ENCODE data around the gene USP19. TPM values are rescaled to one million over a fixed set of nuclear protein-coding genes. Genes with fewer than 3 reads are reported as not detected.

USP19 gene
- total RNA-seq, 4 donors from 2014 or later: 53.4 to 114 (median 76.4) TPM

- no peak for ATAC-seq
- Histone ChIP-seq H3K4me3 (no peak overlapping the region), H3K27ac (no peak overlapping the region), H3K36me3 (peaks cover 0 to 76% of the 10 kb centered on the region in 2 donors), H3K4me1 (peaks cover 0 to 17% (median 0%) of the 10 kb centered on the region in 3 donors), H3K27me3 (no peaks in the 10 kb centered on the region), H3K9me3 (no peaks in the 10 kb centered on the region)
- 81 to 100% methylated on average over 1 to 9 of the region's 13 CpGs for WGBS, 2 donors (ENCODE audit: low coverage in 1 of 2)
- TF ChIP-seq POLR2AphosphoS5 (IDR thresholded peaks at IDR 0.05): no peak
- no peak for TF ChIP-seq POLR2A (IDR thresholded peaks at IDR 0.05)
- TF ChIP-seq CTCF (IDR thresholded peaks at IDR 0.05): no peak
- no peak for TF ChIP-seq EP300 (IDR thresholded peaks at IDR 0.05)
Observed at GRCh38 chr3:49076116-49076515, 44.5 kb downstream of the USP19 start.

Small RNAs within 50 kb of the gene (small RNA-seq; reads per million reads assigned to genes)
- gene RN7SL182P: 0 to 0.09 (median 0) reads per million in 4 donors

Other genes starting within 250 kb of the USP19 start
- 10 to 100 TPM; 19.0 to 47.0 (median 23.9) TPM for gene SLC25A20, start 221.9 kb downstream of the USP19 start, total RNA-seq
- gene ARIH2, start 202.0 kb downstream of the USP19 start, total RNA-seq: 100 to 1,000 TPM in 3 of 4 donors, 10 to 100 TPM in 1; 92.2 to 143 (median 123) TPM
- gene P4HTM, start 130.6 kb downstream of the USP19 start, total RNA-seq: 10 to 100 TPM; 29.1 to 38.9 (median 35.2) TPM
- gene WDR6, start 113.4 kb downstream of the USP19 start, total RNA-seq: 100 to 1,000 TPM in 2 of 4 donors, 10 to 100 TPM in 2; 61.5 to 110 (median 99.0) TPM
- 10 to 100 TPM; 11.8 to 29.0 (median 24.6) TPM for gene DALRD3, start 102.2 kb downstream of the USP19 start, total RNA-seq
- 100 to 1,000 TPM in 3 of 4 donors, 10 to 100 TPM in 1; 79.4 to 131 (median 105) TPM for gene NDUFAF3, start 98.7 kb downstream of the USP19 start, total RNA-seq
- gene IMPDH2, start 91.4 kb downstream of the USP19 start, total RNA-seq: 100 to 1,000 TPM in 3 of 4 donors, 10 to 100 TPM in 1; 89.8 to 179 (median 118) TPM
- gene QRICH1, start 26.8 kb downstream of the USP19 start, total RNA-seq: 100 to 1,000 TPM in 1 of 4 donors, 10 to 100 TPM in 3; 66.2 to 171 (median 81.8) TPM
- gene QARS1, start 16.1 kb downstream of the USP19 start, total RNA-seq: 100 to 1,000 TPM; 148 to 205 (median 183) TPM
- gene LAMB2, start 12.2 kb upstream of the USP19 start, total RNA-seq: 100 to 1,000 TPM; 578 to 980 (median 645) TPM
- gene CCDC71, start 45.5 kb upstream of the USP19 start, total RNA-seq: 10 to 100 TPM; 15.6 to 31.2 (median 25.3) TPM
- 100 to 1,000 TPM in 3 of 4 donors, 10 to 100 TPM in 1; 39.8 to 126 (median 114) TPM for gene KLHDC8B, start 50.8 kb upstream of the USP19 start, total RNA-seq
- 10 to 100 TPM in 1 of 4 donors, 1 to 10 TPM in 3; 3.5 to 14.9 (median 4.2) TPM for gene C3orf62, start 156.4 kb upstream of the USP19 start, total RNA-seq
- 10 to 100 TPM; 15.8 to 36.9 (median 29.8) TPM for gene USP4, start 219.2 kb upstream of the USP19 start, total RNA-seq
- 100 to 1,000 TPM; 129 to 285 (median 209) TPM for gene GPX1, start 237.5 kb upstream of the USP19 start, total RNA-seq

All from gastroesophageal sphincter (tissue), 4 donors.